VCaP (cell line): ENCODE data around the gene RNF214.

Experiments
- H3K27ac ChIP-seq: fragments of 450-650 bp; 2 replicates; pipeline ENCODE4 v1.5.1; 2017
- TF ChIP-seq, protein P1 (sequence below): fragments of 450-650 bp; conservative IDR thresholded peaks from 2 replicates; pipeline ENCODE4 v1.5.1; 2017; ENCODE audit warnings: mild to moderate bottlenecking, moderate library complexity

Gene RNF214

DNA sequence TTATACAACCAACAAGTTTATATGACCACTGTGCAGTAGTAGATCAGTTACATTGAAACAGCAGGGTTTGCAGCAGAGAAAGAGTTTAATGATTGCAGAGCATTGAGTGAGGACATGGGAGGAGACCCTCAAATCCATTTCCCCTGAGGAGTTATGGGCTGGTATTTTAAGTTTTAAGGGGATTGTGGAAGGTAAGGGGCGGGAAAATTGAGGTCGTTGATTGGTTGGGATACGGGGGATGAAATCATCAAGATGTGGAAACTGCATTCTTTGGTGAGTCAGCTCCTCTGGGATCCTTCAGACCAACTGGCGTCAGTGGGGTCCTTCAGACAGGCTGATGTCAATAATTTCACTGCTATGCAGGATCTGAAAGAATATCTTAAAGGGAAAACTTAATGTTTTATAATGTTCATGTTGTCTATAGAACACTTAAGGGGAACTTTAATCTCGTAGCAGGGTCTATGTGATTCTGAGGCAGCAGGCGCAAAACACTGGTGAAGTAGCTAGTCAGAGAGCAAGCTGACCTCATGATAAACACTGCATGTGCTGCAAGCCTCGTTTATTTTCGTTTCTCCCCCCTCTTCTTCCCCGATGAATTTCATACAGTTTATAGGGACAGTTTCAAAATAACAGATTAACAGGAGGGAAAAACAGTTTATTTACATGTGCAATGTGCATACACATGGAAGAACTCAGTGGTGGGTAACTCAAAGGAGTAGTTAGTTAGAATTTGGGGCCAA is 41.2 kb downstream of the RNF214 start:
- TF ChIP-seq, protein P1, sequence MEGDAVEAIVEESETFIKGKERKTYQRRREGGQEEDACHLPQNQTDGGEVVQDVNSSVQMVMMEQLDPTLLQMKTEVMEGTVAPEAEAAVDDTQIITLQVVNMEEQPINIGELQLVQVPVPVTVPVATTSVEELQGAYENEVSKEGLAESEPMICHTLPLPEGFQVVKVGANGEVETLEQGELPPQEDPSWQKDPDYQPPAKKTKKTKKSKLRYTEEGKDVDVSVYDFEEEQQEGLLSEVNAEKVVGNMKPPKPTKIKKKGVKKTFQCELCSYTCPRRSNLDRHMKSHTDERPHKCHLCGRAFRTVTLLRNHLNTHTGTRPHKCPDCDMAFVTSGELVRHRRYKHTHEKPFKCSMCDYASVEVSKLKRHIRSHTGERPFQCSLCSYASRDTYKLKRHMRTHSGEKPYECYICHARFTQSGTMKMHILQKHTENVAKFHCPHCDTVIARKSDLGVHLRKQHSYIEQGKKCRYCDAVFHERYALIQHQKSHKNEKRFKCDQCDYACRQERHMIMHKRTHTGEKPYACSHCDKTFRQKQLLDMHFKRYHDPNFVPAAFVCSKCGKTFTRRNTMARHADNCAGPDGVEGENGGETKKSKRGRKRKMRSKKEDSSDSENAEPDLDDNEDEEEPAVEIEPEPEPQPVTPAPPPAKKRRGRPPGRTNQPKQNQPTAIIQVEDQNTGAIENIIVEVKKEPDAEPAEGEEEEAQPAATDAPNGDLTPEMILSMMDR = no peak
- no peak overlapping the region for H3K27ac ChIP-seq

DNA sequence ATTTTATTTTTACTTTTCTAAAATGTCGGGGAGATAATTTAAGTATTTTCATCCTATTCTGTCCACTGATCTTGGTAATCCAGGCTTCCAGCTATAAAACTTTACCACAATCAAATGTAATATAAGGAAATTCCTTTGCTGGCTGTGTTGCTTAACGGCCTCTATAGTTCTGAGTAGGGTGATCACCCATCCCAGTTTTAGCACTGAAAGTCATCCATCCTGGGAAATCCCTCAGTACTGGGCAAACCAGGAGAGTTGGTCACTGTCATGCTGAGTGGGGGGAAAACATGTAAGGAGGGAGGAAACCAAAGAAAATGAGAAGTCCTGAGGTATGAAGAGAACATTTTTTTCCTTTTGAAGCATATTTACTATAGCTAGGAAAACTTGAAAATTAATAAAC is 45.9 kb downstream of the RNF214 start:
- peak overlapping the region; percentile 55; the same call in 1 of the 2 replicates for H3K27ac ChIP-seq
- TF ChIP-seq, protein P1 = no peak

DNA sequence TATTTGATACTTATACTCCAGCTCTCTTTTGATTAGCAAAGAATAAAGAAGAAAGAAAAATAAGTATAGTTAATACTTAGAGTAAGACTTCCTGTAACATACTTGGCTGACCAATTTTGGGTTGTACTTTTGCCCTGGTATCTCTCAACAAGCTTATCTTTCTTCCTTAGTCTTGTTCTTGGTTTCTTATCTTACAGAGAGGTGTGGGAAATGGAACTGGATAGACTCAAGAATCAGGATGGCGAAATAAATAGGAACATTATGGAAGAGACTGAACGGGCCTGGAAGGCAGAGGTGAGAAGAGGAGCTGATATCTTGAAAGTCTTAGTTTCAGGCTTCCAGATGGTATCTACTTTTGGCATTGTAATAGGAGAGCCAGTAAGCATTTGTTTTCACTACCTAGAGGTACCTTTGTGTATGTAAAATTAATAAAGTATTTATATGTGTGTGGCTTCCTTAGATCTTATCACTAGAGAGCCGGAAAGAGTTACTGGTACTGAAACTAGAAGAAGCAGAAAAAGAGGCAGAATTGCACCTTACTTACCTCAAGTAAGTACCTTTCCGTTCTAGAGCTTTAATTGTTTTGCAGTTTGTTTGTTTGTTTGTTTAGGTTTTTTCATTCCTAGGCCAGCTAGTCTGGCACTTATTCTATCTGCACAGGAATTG is 47.4 kb downstream of the RNF214 start:
- peak overlapping the region; percentile 55 for H3K27ac ChIP-seq
- TF ChIP-seq, protein P1 = no peak

DNA sequence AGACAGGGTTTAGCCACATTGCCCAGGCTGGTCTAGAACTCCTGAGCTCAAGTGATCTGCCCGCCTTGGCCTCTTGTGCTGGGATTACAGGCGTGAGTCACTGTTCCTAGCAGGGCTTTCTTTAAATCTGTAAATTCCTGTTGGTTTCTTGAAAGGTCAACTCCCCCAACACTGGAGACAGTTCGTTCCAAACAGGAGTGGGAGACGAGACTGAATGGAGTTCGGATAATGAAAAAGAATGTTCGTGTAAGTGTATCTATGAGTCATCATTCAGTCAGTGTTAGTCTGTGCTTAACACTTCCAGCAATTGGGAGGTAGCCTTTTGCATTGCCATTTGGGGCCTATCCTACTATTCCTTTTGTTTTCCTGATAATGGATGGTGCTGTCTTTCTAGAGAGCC is 48.7 kb downstream of the RNF214 start:
- no peak overlapping the region for H3K27ac ChIP-seq
- TF ChIP-seq, protein P1 = no peak

DNA sequence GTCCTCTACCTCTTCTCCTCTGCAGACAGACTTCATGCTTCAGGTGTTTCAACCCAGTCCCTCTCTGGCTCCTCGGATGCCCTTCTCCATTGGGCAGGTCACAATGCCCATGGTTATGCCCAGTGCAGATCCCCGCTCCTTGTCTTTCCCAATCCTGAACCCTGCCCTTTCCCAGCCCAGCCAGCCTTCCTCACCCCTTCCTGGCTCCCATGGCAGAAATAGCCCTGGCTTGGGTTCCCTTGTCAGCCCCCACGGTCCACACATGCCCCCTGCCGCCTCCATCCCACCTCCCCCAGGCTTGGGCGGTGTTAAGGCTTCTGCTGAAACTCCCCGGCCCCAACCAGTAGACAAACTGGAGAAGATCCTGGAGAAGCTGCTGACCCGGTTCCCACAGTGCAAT is 49.4 kb downstream of the RNF214 start:
- no peak overlapping the region for H3K27ac ChIP-seq
- TF ChIP-seq, protein P1 = no peak

DNA sequence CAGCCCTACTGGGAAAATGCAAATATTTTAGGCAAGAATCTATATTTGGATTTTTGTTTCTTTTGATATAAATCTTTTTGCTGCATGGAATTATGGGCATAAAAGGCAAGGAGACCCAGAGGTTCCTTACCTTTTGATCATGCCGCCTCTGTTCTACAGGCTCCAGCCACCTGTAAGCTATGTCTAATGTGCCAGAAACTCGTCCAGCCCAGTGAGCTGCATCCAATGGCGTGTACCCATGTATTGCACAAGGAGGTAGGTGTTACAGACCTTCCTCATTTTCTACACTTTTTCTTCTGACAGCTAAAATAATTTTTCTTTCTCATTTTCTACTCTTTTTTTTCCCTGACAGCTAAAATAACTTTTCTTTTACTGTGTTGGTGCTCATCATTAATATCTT is 50.5 kb downstream of the RNF214 start:
- no peak overlapping the region for H3K27ac ChIP-seq
- TF ChIP-seq, protein P1 = no peak

DNA sequence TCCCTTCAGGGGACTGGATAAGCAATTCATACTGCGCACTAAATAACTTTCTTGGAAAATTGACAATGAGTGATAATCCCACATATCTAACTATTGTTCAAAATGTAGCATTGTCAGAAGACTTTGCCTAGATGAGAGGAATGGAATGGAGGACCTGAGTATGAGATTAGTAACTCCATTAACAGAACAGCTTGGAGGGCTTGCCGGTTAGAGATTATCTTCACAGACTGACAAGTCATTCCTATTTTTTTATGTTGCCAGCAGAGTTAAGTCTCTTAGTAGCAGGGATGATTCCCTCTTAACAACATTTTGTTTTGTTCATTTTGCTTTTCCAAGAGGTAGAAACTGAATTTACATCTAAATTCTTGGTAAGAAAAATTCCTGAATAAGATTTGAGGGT is 51.6 kb downstream of the RNF214 start:
- H3K27ac ChIP-seq = no peak overlapping the region
- TF ChIP-seq, protein P1 = no peak
